WTC11 (cell line): Measurements from ENCODE around the gene CCDC68. TPM values are rescaled to one million over a fixed set of nuclear protein-coding genes. Genes with fewer than 3 reads are reported as not detected.

ENCODE experiments used
- ATAC-seq: fragments of 200-7000 bp; cut with Tn5 transposase; 2 replicates; pipeline ENCODE4 v1.10.0; 2021; ENCODE audit warnings: mild to moderate bottlenecking, moderate library complexity
- CTCF ChIA-PET: fragments of 300-600 bp; sonication (Branson Sonifier 250); formaldehyde crosslinking; loops from one replicate; lab custom pipeline; 2021; ENCODE audit warnings: antibody characterized with exemption; lab: Charles Lee
- POLR2A ChIA-PET: fragments of 350-600 bp; sonication (Branson Sonifier 250); formaldehyde crosslinking; loops from one replicate; lab custom pipeline; 2021; ENCODE audit warnings: antibody characterized with exemption; lab: Charles Lee
- DNase-seq: peaks from one replicate; pipeline ENCODE4 v3.0.0; 2021; ENCODE audit warnings: low spot score
- H3K27ac Mint-ChIP-seq: 2 replicates; pipeline ENCODE4 v1.8.0; 2021; ENCODE audit warnings: mixed read lengths
- H3K27me3 Mint-ChIP-seq: 2 replicates; pipeline ENCODE4 v1.8.0; 2021; ENCODE audit warnings: low read depth, mild to moderate bottlenecking, moderate library complexity, mixed read lengths
- H3K36me3 Mint-ChIP-seq: 2 replicates; pipeline ENCODE4 v1.8.0; 2021; ENCODE audit warnings: mixed read lengths
- H3K4me1 Mint-ChIP-seq: 2 replicates; pipeline ENCODE4 v1.8.0; 2022; ENCODE audit warnings: mixed read lengths
- H3K4me3 Mint-ChIP-seq: 2 replicates; pipeline ENCODE4 v1.8.0; 2021; ENCODE audit warnings: mild to moderate bottlenecking, moderate library complexity, mixed read lengths
- H3K9me3 Mint-ChIP-seq: 2 replicates; pipeline ENCODE4 v1.8.0; 2021; ENCODE audit warnings: mixed read lengths
- ARID4B ChIP-seq: sonication (generic); formaldehyde crosslinking; IDR thresholded peaks from 2 replicates; pipeline ENCODE4 v1.8.0; 2023; ENCODE audit warnings: missing genetic modification reagents, mild to moderate bottlenecking, borderline replicate concordance
- ATF2 ChIP-seq: sonication (generic); formaldehyde crosslinking; IDR thresholded peaks from 2 replicates; pipeline ENCODE4 v1.8.1; 2022; ENCODE audit warnings: low read depth, missing genetic modification reagents, borderline replicate concordance
- ATF3 ChIP-seq: sonication (generic); formaldehyde crosslinking; conservative IDR thresholded peaks from 2 replicates; pipeline ENCODE4 v1.8.1; 2022; ENCODE audit warnings: mild to moderate bottlenecking, missing genetic modification reagents
- ESRRA ChIP-seq: sonication (generic); formaldehyde crosslinking; IDR thresholded peaks from 2 replicates; pipeline ENCODE4 v1.8.1; 2022; ENCODE audit warnings: mild to moderate bottlenecking, missing genetic modification reagents, borderline replicate concordance
- FOXP1 ChIP-seq: sonication (generic); formaldehyde crosslinking; IDR thresholded peaks from 2 replicates; pipeline ENCODE4 v1.8.0; 2022; ENCODE audit warnings: missing genetic modification reagents, mild to moderate bottlenecking, moderate library complexity, borderline replicate concordance
- FOXP4 ChIP-seq: sonication (generic); formaldehyde crosslinking; IDR thresholded peaks from 2 replicates; pipeline ENCODE4 v1.8.0; 2022; ENCODE audit warnings: mild to moderate bottlenecking, missing genetic modification reagents
- NFE2L1 ChIP-seq: sonication (generic); formaldehyde crosslinking; IDR thresholded peaks from 2 replicates; pipeline ENCODE4 v1.8.1; 2023; ENCODE audit warnings: missing genetic modification reagents
- SOX15 ChIP-seq: fragments of 250-450 bp; sonication (Bioruptor Pico); IDR thresholded peaks from 2 replicates; pipeline ENCODE4 v1.9.0; 2021; ENCODE audit warnings: mild to moderate bottlenecking
- TEAD4 ChIP-seq: sonication (generic); formaldehyde crosslinking; IDR thresholded peaks from 2 replicates; pipeline ENCODE4 v1.8.0; 2022; ENCODE audit warnings: mild to moderate bottlenecking, missing genetic modification reagents
- ZNF219 ChIP-seq: sonication (generic); formaldehyde crosslinking; IDR thresholded peaks from 2 replicates; pipeline ENCODE4 v1.8.0; 2023; ENCODE audit warnings: missing genetic modification reagents, mild to moderate bottlenecking, borderline replicate concordance
- ZNF425 ChIP-seq: fragments of 250-450 bp; sonication (Bioruptor Pico); conservative IDR thresholded peaks from 2 replicates; pipeline ENCODE4 v1.9.0; 2021; ENCODE audit warnings: mild to moderate bottlenecking
- ZNF512 ChIP-seq: sonication (generic); formaldehyde crosslinking; IDR thresholded peaks from 2 replicates; pipeline ENCODE4 v1.8.1; 2022; ENCODE audit warnings: missing genetic modification reagents, borderline replicate concordance
- total RNA-seq: library from RNA; stranded (reverse); gene quantifications from 3 replicates; pipeline ENCODE4 v1.2.3, GENCODE V29; 2021
- TF ChIP-seq, protein P1 (sequence below): fragments of 250-450 bp; sonication (Bioruptor Pico); IDR thresholded peaks from 2 replicates; pipeline ENCODE4 v2.1.2; 2022; ENCODE audit warnings: mild to moderate bottlenecking, moderate library complexity
- TF ChIP-seq, protein P2 (sequence below): sonication (generic); formaldehyde crosslinking; IDR thresholded peaks from 2 replicates; pipeline ENCODE4 v1.8.0; 2022; ENCODE audit warnings: mild to moderate bottlenecking, missing genetic modification reagents

CCDC68 gene
- total RNA-seq, 1 experiment from 2014 or later = 0.92 TPM

DNA sequence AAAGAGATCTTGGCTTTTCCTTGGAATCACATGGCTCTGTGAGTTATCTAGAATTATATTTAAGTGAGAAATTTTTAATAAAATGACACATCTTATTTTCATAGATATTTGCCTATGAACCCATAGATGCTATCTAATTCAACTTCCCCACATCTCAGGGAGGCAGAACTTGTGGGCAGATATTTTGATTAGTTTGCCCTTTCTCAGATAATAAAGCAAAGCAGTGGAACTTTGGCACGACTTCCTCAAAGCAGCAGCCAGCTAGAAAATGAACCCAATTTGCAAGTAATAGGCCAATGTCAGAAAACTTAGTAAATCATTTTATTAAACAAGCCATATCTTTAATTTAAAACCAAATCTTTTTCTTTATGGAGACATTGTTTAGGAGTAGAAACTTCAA lies 98.3 kb downstream of the CCDC68 start:
- ChIA-PET POLR2A (no interaction called here), CTCF (no interaction called here)
- H3K4me1 Mint-ChIP-seq = peaks cover 13% of the 10 kb centered on the region
- peaks cover 1% of the 10 kb centered on the region; the same call in 1 of the 2 replicates for H3K9me3 Mint-ChIP-seq
- H3K36me3 Mint-ChIP-seq = no peaks in the 10 kb centered on the region
- DNase-seq (no peak), ATAC-seq (no peak)
- H3K27me3 Mint-ChIP-seq = no peaks in the 10 kb centered on the region
- H3K4me3 Mint-ChIP-seq = no peak overlapping the region
- TF ChIP-seq NFE2L1 (CRISPR knock-in tag) (no peak), ESRRA (CRISPR knock-in tag) (no peak), ATF2 (CRISPR knock-in tag) (no peak), ZNF512 (no peak), FOXP1 (CRISPR knock-in tag) (no peak), ZNF425 (CRISPR knock-in tag) (no peak), SOX15 (CRISPR knock-in tag) (no peak), ATF3 (CRISPR knock-in tag) (no peak), FOXP4 (no peak), TEAD4 (CRISPR knock-in tag) (no peak), ARID4B (CRISPR knock-in tag) (no peak), ZNF219 (no peak)
- TF ChIP-seq, protein P1, sequence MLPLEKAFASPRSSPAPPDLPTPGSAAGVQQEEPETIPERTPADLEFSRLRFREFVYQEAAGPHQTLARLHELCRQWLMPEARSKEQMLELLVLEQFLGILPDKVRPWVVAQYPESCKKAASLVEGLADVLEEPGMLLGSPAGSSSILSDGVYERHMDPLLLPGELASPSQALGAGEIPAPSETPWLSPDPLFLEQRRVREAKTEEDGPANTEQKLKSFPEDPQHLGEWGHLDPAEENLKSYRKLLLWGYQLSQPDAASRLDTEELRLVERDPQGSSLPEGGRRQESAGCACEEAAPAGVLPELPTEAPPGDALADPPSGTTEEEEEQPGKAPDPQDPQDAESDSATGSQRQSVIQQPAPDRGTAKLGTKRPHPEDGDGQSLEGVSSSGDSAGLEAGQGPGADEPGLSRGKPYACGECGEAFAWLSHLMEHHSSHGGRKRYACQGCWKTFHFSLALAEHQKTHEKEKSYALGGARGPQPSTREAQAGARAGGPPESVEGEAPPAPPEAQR (CRISPR knock-in tag) = no peak
- TF ChIP-seq, protein P2, sequence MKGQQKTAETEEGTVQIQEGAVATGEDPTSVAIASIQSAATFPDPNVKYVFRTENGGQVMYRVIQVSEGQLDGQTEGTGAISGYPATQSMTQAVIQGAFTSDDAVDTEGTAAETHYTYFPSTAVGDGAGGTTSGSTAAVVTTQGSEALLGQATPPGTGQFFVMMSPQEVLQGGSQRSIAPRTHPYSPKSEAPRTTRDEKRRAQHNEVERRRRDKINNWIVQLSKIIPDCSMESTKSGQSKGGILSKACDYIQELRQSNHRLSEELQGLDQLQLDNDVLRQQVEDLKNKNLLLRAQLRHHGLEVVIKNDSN (CRISPR knock-in tag) = no peak
- no peak overlapping the region for H3K27ac Mint-ChIP-seq
